HTERT RPE-1 (cell line): ENCODE results near the gene CDC45.
"Not testable (repeated sequence)": the region's sequence is repeated elsewhere in the genome, so short reads cannot be mapped to it uniquely, and the experiment has no call there.

Source experiments
- in situ Hi-C: fragments of 300-500 bp; cut with MboI; formaldehyde crosslinking; loops from 4 replicates; pipeline ENCODE4 v1.14.3; 2020; ENCODE audit warnings: low sequenced_read_pairs

Gene CDC45

GRCh38 chr22:19479355-19480172 is at the start of gene CDC45:
Gene CDC45, plus strand, starts transcription at chr22:19479920. Its CDS starts 49 bp downstream, at chr22:19479969.
- in situ Hi-C loops, result no loop called here

GRCh38 chr22:19429950-19430889 is 49.5 kb upstream of the CDC45 start:
- in situ Hi-C loops, result no loop called here

- in situ Hi-C loops, result no loop called here
These were observed 48.7 kb upstream of the CDC45 start for GRCh38 chr22:19430890-19431541.

- in situ Hi-C loops, result no loop called here
These were observed 48.0 kb upstream of the CDC45 start, which contains the start of gene HIRA for GRCh38 chr22:19431649-19432132. Gene HIRA, minus strand, starts transcription at chr22:19431733. Its CDS starts 257 bp downstream, at chr22:19431476.

GRCh38 chr22:19432133-19432851 is 47.4 kb upstream of the CDC45 start, which contains the start of gene MRPL40:
Gene MRPL40, plus strand, starts transcription at chr22:19432545. Its CDS starts 10 bp downstream, at chr22:19432555.
- in situ Hi-C loops, result no loop called here

- in situ Hi-C loops, result no loop called here
These were observed 45.3 kb upstream of the CDC45 start for GRCh38 chr22:19434401-19434800.

GRCh38 chr22:19434829-19435580 is 44.7 kb upstream of the CDC45 start:
- in situ Hi-C loops, result no loop called here

GRCh38 chr22:19436444-19437161 is 43.1 kb upstream of the CDC45 start:
- in situ Hi-C loops, result not testable (repeated sequence)

DNA sequence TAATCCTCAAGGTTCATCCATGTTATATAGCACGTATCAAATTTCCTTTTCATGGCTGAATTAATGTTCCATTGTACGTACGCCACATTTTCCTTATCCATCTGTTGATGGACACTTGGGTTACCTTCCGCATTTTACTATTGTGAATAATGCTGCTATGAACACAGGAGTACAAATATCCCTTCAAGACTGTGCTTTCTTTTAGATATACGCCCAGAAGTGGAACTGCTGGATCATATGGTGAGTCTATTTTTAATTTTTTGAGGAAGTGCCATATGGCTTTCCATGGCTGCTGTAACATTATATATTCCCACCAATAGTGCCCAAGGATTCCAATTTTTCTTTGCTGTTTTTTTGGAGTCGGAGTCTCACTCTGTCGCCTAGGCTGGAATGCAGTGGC is 41.4 kb upstream of the CDC45 start:
- in situ Hi-C loops, result no loop called here

DNA sequence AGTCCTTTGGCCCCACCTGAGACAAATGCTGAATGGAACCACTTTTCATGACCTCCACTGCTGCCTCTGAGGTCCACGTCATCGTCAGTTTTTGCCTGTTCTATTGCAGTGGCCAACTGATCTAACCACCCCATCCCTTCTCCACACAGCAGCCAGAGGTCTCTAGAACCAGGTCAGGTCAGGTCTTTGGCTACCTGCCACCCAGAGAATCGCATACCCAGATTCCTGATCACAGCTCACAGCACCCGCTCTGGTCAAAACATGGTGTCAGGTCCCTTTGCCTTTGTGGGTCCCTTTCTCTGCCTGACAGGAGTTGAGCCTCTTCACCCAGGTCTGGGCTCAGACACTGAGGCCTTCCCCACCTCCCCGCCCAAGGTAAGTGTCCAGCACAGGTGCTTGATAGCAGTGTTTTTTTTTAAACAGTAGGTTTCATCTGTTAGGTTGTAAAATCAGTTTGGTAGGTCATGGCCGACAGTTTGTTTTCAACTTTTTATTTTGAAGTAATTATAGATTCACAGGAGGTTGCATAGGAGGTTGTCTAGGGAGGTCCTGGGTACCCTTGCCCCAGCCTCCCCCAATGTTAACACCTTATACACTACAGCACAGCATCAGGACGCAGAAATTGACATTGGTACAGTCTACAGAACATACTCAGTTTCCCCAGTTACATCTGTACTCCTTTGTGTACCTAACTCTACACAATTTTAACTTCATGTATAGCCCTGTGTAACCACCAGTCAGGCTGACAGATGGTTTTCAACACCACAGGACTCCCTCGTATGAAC is 39.1 kb upstream of the CDC45 start:
- in situ Hi-C loops, result no loop called here

DNA sequence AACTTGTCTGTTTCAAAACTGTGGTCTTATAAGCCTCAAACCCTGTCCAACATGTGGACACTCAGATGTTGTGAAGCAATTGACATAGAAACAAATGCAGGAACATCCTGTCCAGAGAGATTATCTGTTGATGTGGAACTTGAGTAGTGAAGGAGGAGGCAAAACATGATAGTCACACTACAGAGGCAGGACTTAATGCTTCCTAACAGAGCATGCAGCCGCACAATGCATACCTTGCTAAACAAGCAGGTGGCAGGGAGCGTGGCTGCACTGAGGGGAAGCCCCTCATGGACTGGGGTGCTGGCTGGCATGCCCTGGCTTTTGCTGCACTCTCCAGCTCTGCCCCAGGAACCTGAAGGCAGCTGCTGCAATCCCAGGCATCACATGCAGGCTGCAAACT is 37.6 kb upstream of the CDC45 start:
- in situ Hi-C loops, result no loop called here

DNA sequence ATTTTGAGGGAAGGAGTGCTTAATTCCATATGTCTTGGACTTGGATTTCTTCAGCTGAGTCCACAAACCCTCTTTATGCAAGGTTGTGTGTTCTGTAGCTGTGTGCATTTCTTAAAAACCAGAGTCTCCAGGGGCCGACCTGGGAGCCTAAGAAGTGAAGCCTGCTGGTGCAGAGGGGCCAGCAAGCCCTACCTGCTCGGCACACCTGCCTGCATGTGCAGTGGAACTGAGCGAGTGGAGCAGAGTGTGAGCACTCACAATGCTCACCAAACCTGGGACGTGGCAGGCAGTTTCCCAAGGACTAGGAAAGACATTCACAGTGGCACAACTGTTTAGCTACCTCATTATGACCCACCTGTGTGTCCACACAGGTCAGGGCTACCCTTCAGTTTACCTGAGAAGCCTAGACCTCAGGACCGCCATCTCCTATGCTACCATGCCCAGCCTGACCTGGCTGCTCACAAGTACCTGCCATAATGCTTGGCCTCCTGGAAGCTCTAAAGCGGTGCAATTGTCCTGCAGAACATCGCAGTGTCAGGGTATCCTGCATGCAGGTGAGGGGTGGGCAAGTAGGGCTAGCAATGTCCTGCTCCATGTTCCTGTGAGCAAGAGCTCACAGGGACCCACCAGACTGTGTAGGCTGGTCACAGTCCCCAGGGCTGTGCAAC is 36.0 kb upstream of the CDC45 start:
- in situ Hi-C loops, result no loop called here

- in situ Hi-C loops, result not testable (repeated sequence)
These were observed 34.3 kb upstream of the CDC45 start for GRCh38 chr22:19445279-19445982.

GRCh38 chr22:19446603-19447329 is 33.0 kb upstream of the CDC45 start:
- in situ Hi-C loops, result no loop called here

DNA sequence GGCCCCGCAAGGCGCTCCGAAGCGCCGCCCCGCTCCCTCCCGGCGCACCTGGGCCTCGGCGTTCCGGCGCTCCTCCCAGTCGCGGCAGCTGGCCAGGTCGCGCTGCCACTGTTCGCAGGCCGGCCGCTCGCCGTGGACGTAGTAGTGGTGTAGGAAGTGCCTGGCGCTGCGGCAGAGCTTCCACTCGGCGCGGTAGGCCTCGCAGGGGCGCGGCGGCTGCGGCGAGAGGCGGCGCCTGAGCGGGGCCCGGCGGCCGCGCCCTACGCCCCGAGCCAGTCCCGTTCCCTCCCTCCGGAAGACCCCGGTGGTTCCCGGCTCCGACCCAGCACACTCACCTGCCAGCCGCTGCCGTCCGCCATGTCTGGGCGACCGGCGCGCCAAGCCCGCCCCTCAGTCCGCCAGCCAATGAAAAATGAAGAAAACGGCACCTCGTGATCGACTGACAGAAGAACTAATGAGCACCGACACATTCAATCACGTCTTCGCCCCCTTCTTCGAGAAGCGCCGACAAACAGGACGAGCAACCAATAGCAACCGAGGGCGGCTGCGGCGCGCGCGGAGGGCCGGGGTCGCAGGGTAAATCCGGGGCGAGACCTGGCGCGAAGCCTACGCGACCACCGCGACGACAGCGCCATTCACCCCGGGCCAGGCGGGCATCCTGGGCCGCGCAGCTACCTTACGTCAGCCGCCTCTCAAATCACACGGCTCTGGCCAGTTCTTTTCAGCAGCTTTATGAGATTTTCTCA is 32.2 kb upstream of the CDC45 start, which contains the start of gene C22orf39:
Gene C22orf39 (minus strand): TSS at position 382 of the 746 bp plus-strand sequence. CDS start 23 bp downstream, at position 359.
- in situ Hi-C loops, result no loop called here
